NCI-H2107 (cell line): Measurements from ENCODE around the gene CPN1.

Source experiments
- DNase-seq: peaks from one replicate; lab custom pipeline; 2025; lab: John Stamatoyannopoulos, UW

Gene CPN1

DNA sequence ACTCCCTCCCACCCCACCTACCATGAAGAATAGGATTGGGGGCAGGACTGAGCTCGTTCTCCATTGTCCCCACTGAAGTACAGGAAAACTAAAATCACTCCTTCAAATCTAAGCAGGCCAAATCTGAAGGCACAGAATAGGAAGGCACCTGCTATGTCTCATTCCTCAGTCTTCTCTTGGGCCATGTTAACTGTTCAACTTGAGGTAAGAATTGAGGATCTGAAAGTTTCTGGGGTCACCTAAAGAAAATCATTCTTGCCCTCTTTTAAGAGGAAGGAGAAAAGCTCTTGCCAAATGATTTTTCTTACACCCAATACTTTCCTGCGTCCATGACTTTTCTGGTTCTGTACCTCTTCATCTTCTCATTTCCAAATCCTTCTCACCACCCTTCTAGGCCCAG lies 4.9 kb downstream of the CPN1 start:
- no peak for DNase-seq

DNA sequence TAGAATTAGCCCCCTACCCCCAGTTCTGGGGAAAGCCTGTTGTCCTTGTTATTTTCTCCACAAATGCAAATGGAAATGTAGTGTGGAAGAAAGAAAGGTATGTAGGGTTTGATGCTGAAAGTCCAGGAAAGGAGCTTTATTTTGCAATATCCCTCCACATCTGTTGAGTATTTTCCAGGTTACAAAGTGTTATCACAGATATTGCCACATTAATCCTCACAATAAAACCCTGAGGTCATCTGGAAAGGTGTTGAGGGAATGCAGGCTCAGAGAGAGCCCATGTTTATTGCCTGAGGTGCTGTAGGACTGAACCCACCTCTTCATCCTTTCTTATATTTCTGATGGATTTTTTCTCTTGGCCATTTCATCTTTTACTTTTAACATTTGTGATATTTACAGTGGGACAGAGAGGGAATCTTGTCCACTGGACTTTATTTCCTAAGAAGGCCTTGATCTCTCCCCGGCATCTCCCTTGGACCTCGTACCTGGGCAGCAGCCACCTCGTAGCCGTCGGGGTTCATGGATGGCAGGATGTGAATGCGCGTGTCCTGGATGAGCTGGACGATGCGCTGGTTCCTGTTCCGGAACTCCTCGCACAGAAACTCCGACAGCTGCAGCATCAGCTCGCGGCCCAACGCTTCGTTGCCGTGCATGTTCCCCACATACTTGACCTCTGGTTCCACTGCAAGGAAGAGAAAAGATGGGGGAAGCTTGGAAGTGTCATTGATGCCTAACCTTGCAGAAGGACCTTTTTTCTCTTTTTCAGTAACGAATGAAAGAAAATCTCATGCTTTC lies 6.0 kb downstream of the CPN1 start:
- DNase-seq: no peak

DNA sequence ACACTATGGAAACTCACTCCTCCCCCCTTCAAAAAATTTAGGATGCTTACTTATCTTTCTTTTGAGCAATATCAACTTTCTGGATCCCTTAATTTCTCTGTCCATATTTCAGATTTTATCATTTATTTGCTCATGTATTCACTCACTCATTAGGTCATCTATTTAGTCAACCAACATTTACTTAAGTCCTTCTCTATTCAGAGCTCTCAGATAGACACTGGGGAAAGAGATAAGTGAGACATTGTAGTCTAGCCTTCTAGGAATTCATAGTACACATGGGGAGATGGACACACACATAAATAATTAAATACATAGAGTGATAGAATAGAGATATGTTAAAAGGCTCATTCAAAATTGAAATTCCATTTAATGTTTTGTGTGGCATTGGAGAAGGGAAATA lies 9.2 kb downstream of the CPN1 start:
- DNase-seq: no peak

DNA sequence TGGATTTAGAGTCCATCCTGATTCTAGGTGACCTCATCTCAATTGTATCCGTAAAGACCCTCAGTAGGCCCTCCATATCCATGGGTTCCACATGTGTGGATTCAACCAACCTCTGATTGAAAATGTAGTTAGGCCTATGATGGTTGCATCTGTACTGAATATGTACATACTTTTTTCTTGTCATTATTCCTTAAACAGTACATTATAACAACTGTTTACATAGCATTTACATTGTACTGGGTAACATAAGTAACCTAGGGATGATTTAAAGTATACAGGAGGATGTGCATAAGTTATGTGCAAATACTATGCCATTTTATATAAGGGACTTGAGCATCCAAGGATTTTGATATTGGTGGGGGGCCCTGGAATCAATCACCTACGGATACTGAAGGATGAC lies 10.1 kb downstream of the CPN1 start:
- no peak for DNase-seq

DNA sequence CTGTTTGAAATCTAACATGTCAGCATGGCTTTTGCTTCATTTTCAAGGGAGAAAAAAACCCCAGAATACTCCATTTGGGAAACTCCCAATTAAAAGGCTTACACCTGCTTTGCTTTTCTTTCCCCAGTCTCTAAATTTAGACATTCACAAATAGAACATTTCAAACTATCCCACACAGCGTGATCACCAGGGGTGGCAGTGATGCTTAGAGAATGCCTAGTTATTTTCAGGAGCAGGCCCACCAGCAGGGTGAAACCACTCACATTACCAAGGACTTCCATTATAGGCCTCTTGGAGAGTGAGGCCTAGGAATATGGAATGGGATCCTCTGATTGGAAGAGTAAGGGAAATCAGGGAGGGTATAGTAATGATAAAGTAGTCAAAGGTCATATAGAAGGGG lies 14.2 kb downstream of the CPN1 start:
- DNase-seq: no peak

DNA sequence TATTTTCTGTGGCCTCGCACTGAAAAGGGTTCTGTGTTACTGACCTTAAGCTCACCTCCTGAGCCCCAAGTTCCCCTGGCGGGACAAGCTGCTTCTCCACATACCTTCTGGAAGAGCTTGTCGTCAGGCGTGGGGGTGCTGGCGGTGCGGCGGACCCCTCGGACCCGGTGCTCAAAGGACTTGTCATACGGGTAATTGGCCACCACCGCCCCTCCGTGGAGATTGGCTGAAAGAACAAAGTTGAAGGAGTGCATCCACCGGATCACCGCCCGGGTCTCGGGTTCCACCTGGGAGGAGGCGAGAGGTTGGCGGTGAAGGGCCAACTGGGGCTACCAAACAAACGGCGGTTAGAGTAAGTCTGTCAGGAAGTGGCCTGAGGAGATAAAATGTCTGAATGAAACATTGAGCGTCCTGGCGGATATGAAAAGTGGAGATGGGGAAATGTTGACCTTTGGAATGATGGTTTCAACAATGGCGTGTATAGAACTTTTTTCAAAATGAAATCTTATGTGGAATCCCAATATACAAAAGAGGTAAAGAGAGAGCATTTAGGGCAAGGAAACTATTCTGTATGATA lies 16.5 kb downstream of the CPN1 start:
- DNase-seq: no peak

DNA sequence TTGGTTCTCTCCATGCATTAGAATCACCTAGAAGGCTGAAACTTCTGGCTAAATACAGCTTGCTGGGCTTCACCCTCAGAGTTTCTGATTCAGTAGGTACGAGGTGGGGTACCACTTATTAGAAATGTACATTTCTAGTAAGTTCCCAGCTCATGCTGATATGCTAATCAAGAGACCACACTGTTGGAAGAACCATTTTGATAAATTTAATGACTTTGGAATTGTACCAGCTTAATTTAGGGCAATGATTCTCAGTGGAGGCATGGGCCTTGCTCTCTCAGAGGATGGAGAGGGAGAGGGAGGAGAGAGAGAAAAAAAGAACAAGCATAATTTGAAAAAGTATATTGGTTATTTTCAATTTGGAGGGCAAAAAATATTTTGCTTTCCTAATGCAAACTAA lies 20.3 kb downstream of the CPN1 start:
- DNase-seq: no peak

DNA sequence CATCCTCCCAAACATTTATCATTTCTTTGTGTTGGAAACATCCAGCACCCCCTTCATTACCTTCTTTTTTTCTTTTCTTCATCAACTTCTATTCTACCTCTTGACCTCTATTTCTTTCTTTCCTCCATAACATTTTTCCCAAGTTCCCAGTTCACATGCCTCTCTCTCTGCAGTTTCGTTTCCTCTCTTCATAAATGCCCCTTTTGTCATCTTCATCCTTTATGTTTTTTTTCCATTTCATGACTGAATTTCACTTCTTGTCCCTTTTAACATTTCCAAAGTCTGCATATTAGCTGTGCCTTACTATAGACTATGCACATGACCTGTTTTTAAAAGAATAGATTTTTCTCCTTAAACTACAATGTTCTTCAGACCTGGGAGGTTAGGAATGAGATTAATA lies 23.7 kb downstream of the CPN1 start:
- DNase-seq: no peak

DNA sequence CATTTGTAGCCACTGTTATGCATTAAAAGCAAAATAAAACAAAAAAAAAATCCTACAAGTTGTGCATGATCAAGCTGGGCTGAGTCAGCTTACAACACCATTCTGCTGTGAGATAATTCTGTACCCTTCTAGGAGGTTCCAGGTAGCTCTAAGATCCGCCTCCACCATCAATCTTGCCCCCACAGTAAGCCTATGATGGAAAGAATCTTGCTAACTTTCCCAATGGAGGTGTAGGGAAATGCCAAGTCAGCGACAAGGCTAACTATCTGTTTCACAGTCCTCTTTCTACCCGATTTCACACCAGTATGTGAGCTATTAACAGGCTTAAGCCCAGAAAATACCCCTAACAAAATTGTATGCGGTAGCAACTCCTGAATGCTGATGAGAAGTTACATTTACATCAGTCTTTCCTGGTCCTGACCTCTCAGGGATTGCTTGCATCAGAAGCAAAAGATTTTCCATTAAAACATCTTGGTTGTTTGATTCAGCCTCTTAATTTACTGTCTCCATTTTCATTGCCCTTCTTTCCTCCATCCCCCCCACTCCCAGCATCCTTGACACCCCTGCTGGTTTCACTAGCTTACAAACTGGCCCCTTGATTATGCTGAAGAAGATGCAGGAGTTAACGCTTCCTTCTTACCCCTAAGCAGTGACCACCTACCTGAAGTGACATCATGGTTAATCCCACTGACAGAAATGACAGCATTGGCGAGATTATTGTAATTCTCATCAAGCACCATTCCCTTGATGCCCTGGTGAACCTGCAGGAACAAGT lies 27.8 kb downstream of the CPN1 start:
- no peak for DNase-seq

DNA sequence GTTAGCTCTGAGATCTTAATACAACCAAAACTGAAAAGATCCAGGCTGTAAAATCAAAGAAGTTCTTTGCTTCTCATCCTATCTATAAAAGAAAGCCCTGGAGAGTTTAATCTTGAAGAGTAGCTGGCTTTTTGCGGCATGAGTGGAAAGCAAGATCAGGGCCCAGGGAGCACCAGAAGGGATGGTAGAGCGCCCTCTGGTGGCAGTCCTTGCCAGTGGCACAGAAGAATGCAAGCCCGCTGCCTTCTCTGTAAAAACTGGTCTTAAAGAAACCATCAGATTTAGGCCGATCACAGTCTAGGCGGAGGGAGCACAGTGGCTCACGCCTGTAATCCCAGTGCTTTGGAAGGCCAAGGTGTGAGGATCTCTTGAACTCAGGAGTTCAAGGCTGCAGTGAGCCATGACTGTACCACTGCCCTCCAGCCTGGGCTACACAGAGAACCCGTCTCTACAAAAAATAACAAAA lies 35.6 kb downstream of the CPN1 start:
- DNase-seq: peak; percentile 31

DNA sequence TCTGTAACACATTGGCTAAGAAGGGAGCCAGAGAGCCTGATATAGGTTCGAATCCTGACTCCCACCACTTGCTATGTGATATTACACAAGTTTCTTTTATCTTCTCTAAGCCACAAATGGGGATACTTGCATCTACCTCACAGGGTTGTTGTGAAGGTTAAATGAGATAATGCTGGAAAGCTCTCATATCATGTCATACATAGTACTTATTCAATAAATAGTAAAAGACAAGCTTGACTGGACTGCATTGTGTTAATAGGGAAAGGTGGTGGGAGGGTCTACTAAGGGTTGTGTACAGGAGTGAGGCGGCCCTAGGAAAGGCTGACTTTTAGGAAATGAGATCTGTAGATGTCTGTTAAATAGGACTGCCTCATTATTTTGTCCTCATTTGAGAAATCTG lies 36.1 kb downstream of the CPN1 start:
- DNase-seq: no peak

DNA sequence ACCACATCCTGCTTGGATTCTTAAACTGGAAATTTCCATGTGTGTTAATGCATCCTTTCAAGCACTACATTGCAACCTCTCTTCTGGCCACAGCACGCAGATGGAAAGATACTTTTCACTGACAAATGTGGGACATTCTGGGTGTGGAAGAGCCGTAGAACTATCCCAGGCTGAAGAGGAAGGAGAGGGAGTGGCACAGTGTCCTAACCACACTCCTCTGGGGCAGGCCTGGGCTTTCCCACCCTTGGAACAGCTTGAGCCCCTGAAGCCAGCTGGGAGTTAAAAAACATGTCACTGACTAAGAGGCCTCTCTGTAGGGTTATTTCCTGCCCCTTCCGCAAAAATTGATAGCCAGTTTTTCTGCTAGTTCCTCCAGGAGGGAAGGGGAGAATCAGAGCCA lies 37.9 kb downstream of the CPN1 start:
- no peak for DNase-seq

DNA sequence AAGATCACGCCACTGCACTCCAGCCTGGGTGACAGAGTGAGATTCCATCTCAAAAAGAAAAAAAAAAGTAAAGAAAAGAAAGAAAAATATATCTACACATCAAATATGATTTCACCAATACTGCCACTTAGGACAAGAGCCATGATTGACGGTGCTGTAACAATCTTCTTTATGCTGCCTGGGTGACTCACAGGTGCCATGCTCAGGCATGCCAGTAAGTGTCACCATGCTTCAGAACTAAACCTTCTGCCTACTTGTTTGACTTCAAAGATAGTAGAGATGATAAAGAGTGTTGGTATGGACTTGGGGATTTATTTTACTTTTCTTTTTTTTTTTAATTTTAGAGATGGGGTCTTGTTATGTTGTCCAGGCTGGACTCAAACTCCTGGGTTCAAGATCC lies 38.3 kb downstream of the CPN1 start:
- DNase-seq: no peak

DNA sequence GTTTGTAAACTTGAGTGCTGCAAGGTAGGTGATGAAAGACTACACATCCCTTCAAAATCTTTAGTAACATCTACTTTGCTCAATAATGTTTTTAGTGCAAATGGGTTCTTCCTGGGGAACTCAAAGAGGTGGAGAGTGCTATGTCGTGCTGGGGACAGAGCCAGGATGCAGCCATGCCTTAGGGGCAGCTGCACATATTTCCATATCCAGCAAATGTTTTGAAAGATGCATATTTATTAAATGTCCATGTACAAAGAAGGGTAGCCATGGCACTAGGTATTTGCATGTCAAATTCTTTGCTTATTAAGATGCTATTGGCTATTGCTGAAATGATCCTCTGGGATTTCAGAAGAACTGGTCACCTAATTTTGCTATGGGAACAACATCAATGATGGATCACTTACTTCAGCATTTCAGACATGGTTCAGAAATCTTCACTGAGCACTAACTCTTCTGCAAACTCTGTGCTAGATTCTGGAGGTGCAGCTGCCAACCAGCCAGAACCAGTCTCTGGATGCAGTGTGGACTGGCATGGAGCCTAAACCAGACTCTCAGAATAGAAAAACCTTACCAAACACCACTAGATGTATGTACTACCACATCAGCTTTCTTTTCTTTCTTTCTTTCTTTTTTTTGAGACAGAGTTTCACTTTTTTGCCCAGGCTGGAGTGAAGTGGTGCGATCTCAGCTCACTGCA lies 40.2 kb downstream of the CPN1 start:
- DNase-seq: no peak

DNA sequence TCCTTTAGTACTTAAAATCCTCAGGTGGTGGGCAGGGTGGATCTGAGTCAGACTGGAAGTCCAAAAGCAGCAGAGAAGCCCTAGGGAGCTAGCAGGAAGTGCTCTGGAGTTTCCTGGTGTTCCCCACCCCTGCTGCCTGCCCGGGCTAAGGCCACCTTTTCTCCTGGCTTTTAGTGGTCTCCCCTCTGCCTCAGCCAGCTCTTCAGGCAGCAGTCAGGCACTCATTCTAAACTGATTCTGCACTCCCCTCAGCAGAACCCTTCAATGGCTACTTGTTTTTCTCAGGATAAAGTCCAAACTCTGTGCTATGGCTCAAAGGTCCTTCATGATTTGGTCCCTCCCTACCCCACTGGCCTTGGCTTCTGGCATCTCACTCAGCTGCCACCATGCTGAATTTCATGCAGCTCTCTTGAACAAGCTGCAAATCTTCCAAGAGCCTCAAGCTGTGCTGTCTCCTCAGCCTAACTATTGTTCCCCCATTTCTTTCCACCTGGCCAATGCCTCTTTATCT lies 43.1 kb downstream of the CPN1 start:
- DNase-seq: no peak

DNA sequence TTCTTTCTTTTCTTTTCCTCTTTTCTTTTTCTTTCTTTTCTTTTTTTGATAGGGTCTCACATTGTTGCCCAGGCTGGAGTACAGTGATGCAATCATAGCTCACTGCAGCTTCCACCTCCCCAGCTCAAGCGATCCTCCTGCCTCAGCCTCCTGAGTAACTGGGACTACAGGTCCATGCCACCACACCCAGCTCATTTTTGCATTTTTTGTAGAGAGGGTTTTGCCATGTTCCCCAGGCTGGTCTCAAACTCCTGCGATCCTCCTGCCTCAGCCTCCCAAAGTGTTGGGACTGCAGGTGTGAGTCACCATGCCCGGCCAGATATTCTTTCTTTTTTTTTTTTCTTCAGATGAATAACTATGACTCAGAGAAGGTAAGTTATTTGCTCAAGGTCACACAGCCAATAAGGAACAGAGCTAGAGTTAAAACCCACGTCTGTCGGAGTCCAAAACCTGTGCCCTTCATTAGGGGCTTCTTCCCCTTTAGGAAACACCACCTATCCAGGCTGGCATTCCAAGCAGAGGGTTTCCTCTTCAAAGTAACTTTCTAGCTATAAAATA lies 43.8 kb downstream of the CPN1 start:
- DNase-seq: no peak

DNA sequence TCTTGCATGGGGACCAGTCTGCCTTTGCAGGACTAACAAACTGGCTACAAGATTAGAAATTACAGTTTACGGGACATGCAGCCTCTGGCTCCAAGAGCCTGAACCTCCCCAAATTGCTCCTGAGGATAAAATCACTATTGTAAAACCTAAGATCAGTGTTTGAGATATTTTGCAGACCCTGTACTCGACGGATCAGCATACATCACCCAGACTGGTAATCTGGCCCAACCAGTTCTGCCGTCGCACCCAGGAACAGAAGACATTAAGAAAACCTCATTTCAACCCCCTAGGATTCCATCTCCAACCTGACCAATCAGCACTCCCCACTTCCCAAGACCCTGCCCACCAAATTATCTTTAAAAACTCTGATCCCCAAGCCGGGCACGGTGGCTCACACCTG lies 44.8 kb downstream of the CPN1 start:
- DNase-seq: no peak

DNA sequence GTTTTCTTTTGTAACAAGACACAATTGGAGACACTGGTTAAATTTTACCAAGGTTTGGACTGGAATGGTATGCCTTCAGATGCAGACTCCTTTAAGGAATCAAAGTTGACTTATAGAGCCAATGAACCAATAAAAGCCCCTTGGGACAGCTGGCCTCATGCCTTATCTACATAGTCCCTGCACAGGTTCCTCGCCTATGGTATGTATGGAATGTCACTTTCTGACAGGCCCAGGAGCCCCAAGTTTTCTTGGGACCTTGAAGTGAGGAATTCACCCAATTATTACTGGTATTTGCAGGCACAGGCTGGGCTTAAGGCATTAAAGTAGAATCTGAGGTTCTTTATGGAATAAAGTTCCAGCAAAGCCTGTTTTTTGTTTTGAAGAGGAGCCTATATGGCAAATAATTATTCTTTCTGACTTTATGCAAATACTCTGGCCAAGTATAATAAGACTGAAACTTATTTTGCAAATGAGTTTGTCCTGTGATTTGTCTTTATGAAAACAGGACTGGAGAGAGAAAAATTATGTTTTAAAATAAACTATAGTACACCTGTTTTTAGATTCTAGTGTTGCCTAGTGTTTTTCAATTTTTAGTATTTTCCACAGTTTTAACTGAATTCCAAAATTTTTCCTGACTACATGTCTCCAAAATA lies 47.8 kb downstream of the CPN1 start:
- no peak for DNase-seq

DNA sequence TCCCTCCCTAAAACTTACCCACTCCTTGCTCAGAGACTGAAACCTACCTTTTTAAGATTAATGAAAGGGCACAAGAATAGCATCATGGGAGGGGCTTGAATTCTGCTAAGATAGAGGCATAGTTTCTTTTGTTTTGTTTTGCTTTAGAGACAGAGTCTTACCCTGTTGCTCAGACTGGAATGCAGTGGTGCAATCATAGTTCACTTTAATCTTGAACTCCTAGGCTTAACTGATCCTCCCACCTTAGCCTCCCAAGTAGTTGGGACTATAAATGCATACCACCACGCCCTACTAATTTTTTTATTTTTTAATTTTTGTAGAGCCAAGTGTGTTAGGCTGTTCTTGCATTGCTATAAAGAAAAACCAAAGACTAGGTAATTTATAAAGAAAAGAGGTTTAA lies 54.3 kb downstream of the CPN1 start:
- no peak for DNase-seq

DNA sequence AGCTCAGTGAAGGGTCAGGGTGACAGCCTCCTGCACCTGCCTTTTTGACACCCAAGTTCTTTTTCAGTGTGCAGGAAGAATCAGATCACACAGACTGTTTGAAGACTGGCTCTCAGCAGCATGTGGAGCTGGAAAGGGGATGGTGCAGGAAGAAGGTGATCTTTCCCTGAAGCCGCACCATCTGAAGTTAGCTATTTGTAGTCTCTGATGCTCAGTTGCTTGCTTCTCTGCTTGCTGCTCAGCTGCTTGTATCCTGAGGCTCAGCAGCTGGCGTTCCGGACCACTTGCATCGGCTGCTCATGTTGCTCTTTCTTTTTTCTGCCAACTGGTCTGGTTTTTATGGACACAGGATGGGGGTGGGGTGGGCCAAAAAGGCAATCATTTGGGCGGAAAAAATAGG lies 56.1 kb downstream of the CPN1 start:
- peak; percentile 20 for DNase-seq

DNA sequence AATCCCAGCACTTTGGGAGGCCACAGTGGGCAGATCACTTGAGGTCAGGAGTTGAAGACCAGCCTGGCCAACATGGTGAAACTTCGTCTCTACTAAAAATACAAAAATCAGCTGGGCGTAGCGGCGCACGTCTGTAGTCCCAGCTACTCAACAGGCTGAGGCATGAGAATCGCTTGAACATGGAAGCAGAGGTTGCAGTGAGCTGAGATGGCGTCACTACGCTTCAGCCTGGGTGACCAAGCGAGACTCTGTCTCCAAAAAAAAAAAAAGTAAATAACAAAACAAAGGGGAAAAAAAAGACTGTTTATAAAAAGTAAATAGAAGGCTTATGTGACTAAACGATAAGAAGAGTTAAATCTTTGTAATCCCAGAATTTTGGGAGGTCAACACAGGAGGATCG lies 56.9 kb downstream of the CPN1 start:
- DNase-seq: no peak

DNA sequence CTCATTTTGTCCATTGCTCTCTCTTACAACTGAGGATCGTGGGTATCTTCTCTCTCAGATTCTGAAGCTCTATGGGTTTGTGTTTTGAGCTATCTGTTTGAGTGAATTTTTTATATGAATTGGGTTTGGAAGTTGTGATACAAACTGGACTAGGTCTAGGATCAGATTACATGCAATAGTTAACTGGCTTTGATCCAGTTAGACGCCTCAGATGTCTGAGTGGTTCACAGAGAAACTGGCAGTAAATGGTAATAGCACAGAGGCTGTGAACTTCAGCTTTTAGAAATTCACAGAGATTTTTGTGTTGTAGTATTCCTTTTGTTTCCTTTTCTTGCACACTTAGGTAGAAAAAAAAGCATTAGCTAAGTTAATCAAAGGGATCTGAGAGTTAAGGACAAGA lies 59.3 kb downstream of the CPN1 start:
- no peak for DNase-seq
